ENCODE data around the gene TANGO6. TPM values are rescaled to one million over a fixed set of nuclear protein-coding genes. Genes with fewer than 3 reads are reported as not detected.
A peak's percentile ranks its signal among the peaks of the same experiment; 100 is the strongest.

Gene TANGO6
- total RNA-seq, 1 donor from 2014 or later = 3.7 TPM

DNA sequence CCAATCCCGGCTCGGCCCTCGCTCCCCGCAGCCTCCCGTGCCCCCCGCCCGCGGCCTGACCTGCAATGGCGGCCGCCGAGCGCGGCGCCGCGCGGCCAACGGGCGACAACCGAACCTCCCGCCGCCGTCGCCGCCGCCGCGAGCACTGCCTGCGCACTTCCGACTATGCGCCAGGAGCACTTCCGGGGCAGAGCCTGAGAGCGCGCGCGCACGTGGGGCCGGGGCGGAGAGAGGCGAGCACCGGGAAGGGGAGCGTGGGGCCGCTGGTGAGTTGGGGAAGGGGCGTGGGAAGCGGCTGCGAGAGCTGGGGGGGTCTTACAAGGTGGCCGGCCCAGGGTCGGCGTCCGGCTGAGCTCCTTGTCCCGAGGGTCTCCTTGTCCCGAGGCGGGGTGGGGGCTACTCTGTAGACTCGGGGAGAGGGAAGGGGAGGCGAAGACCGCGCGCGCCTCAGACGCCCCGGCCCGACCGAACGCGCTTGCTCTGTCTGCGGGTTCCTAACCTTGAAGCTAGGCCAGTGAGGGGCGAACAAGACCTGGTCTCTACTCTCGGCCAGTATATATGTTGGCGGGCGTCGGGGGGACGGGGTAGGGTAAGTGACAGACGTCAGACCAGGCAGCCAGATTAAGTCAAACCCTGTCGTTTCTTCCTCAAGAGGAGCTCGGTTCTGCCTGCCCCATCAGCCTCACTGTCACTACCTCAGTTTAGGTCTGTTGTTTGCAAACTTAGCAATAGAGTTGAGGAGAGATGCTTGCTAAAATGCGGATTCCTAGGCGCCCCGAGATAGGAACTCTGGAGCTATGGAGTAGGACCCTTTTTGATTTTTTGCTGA, 289.3 kb downstream of the TANGO6 start, which contains the start of the genes CHTF8 and UTP4:
TSS of gene CHTF8 (minus strand) at position 165 of the 829 bp plus-strand sequence. CDS start 11,130 bp downstream, outside the sequence.
TSS of gene UTP4 (plus strand) at position 226 of the 829 bp plus-strand sequence. CDS start 811 bp downstream, outside the sequence.
- Histone ChIP-seq H3K9me3 (no peaks in the 10 kb centered on the region), H3K4me3 (peak within 1 kb of the TSS; percentile 91 to 97), H3K36me3 (peaks cover 0 to 11% of the 10 kb centered on the region in 2 donors), H3K27ac (peak within 1 kb of the TSS; percentile 84 to 85), H3K27me3 (no peaks in the 10 kb centered on the region), H3K4me1 (peaks cover 3 to 13% of the 10 kb centered on the region in 2 donors)
- intact Hi-C loops (cut with DNase I) = loop anchor here (5.0 kb wide), 1 partner anchor 55 kb away; the partner anchor contains the start of gene SNTB2
- TF ChIP-seq, protein P1, sequence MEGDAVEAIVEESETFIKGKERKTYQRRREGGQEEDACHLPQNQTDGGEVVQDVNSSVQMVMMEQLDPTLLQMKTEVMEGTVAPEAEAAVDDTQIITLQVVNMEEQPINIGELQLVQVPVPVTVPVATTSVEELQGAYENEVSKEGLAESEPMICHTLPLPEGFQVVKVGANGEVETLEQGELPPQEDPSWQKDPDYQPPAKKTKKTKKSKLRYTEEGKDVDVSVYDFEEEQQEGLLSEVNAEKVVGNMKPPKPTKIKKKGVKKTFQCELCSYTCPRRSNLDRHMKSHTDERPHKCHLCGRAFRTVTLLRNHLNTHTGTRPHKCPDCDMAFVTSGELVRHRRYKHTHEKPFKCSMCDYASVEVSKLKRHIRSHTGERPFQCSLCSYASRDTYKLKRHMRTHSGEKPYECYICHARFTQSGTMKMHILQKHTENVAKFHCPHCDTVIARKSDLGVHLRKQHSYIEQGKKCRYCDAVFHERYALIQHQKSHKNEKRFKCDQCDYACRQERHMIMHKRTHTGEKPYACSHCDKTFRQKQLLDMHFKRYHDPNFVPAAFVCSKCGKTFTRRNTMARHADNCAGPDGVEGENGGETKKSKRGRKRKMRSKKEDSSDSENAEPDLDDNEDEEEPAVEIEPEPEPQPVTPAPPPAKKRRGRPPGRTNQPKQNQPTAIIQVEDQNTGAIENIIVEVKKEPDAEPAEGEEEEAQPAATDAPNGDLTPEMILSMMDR (IDR thresholded peaks at IDR 0.05) = peak in 1 of 3 experiments; percentile 11
- DNase-seq (ENCODE audit: low spot score in 2 of 2) = peak; percentile 36 to 90

DNA sequence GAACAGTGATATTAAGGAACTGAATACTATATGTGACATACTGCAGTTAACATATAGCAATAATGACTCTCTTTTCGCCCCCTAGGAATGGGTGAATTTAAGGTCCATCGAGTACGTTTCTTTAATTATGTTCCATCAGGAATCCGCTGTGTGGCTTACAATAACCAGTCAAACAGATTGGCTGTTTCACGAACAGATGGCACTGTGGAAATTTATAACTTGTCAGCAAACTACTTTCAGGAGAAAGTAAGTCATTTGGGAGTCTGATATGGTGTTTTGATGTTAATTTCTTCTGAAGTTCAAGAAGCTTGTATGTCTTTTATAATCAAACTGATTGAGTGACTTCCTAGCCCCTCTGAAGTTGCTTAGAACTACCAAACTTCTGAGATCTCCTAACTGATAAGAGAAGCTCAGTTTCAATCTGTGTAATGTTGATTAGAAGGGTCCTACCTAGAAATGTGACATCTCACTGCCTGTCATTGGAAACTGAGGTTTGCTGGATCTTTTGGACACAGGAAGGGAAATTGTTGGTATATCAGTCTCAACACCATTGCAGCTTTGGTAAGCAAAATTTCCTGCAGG, 290.1 kb downstream of the TANGO6 start:
- Histone ChIP-seq H3K27me3 (no peaks in the 10 kb centered on the region), H3K9me3 (no peaks in the 10 kb centered on the region), H3K4me3 (peak overlapping the region; percentile 91 to 97), H3K4me1 (peaks cover 3 to 13% of the 10 kb centered on the region in 2 donors), H3K27ac (peak overlapping the region in 1 of 2 donors; percentile 85), H3K36me3 (peaks cover under 1 to 18% of the 10 kb centered on the region in 2 donors)
- intact Hi-C loops (cut with DNase I) = loop anchor here (5.0 kb wide), 1 partner anchor 54 kb away; the partner anchor contains the start of gene SNTB2
- TF ChIP-seq, protein P1 (IDR thresholded peaks at IDR 0.05) = no peak
- no peak for DNase-seq (ENCODE audit: low spot score in 2 of 2)

Other genes starting within 250 kb of the TANGO6 start
- not detected for gene CDH3, start 198.2 kb upstream of the TANGO6 start, total RNA-seq
- gene CDH1, start 106.2 kb upstream of the TANGO6 start, total RNA-seq = not detected

Measured in ascending aorta (tissue), 2 donors.